ENCODE data around the gene PRR30. TPM values are rescaled to one million over a fixed set of nuclear protein-coding genes. Genes with fewer than 3 reads are reported as not detected.

The PRR30 gene
- total RNA-seq, 1 experiment from 2014 or later: not detected

- no peak for DNase-seq (ENCODE audit: low spot score)
These were observed 39.8 kb downstream of the PRR30 start for GRCh38 chr2:27099334-27099955.

GRCh38 chr2:27097341-27097740 lies 41.9 kb downstream of the PRR30 start:
- no peak for DNase-seq (ENCODE audit: low spot score)

GRCh38 chr2:27096748-27097297 lies 42.4 kb downstream of the PRR30 start:
- DNase-seq (ENCODE audit: low spot score): no peak

GRCh38 chr2:27095745-27096651 lies 43.2 kb downstream of the PRR30 start:
- DNase-seq (ENCODE audit: low spot score): peak; percentile 56

- no peak for DNase-seq (ENCODE audit: low spot score)
These were observed 43.8 kb downstream of the PRR30 start for GRCh38 chr2:27095427-27095744.

- no peak for DNase-seq (ENCODE audit: low spot score)
These were observed 44.7 kb downstream of the PRR30 start for GRCh38 chr2:27094353-27094984.

GRCh38 chr2:27093430-27094352 lies 45.5 kb downstream of the PRR30 start:
- no peak for DNase-seq (ENCODE audit: low spot score)

GRCh38 chr2:27092696-27093429 lies 46.3 kb downstream of the PRR30 start:
- DNase-seq (ENCODE audit: low spot score): no peak

GRCh38 chr2:27091746-27092695 lies 47.2 kb downstream of the PRR30 start:
- DNase-seq (ENCODE audit: low spot score): no peak

GRCh38 chr2:27089111-27089954 lies 49.9 kb downstream of the PRR30 start:
- DNase-seq (ENCODE audit: low spot score): no peak

GRCh38 chr2:27088634-27089033 lies 50.6 kb downstream of the PRR30 start:
- no peak for DNase-seq (ENCODE audit: low spot score)

GRCh38 chr2:27087823-27088410 lies 51.3 kb downstream of the PRR30 start:
- DNase-seq (ENCODE audit: low spot score): no peak

Other genes with a start within 250 kb of the PRR30 start
- gene MAPRE3, start 168.8 kb downstream of the PRR30 start, total RNA-seq (2014; rRNA removed; shearing (Covaris generic)): 6.9 and 7.4 TPM in 2 replicates
- 35.6 and 42.0 TPM in 2 replicates for gene TMEM214, start 106.4 kb downstream of the PRR30 start, total RNA-seq (2014; rRNA removed; shearing (Covaris generic))
- 28.1 and 34.5 TPM in 2 replicates for gene AGBL5, start 87.7 kb downstream of the PRR30 start, total RNA-seq (2014; rRNA removed; shearing (Covaris generic))
- gene OST4, start 67.8 kb downstream of the PRR30 start, total RNA-seq (2014; rRNA removed; shearing (Covaris generic)): 107 and 127 TPM in 2 replicates
- 0.65 and 1.1 TPM in 2 replicates for gene EMILIN1, start 60.8 kb downstream of the PRR30 start, total RNA-seq (2014; rRNA removed; shearing (Covaris generic))
- 4.1 and 4.2 TPM in 2 replicates for gene KHK, start 52.6 kb downstream of the PRR30 start, total RNA-seq (2014; rRNA removed; shearing (Covaris generic))
- 38.2 and 42.0 TPM in 2 replicates for gene CGREF1, start 20.3 kb downstream of the PRR30 start, total RNA-seq (2014; rRNA removed; shearing (Covaris generic))
- not detected in 2 replicates for gene ABHD1, start 15.6 kb downstream of the PRR30 start, total RNA-seq (2014; rRNA removed; shearing (Covaris generic))
- 84.6 and 96.2 TPM in 2 replicates for gene PREB, start 4.8 kb downstream of the PRR30 start, total RNA-seq (2014; rRNA removed; shearing (Covaris generic))
- gene TCF23, start 9.6 kb upstream of the PRR30 start, total RNA-seq (2014; rRNA removed; shearing (Covaris generic)): not detected in 2 replicates
- gene ATRAID, start 72.6 kb upstream of the PRR30 start, total RNA-seq (2014; rRNA removed; shearing (Covaris generic)): 75.0 and 86.6 TPM in 2 replicates
- 48.8 and 55.0 TPM in 2 replicates for gene SLC5A6, start 72.9 kb upstream of the PRR30 start, total RNA-seq (2014; rRNA removed; shearing (Covaris generic))
- 78.5 and 88.5 TPM in 2 replicates for gene CAD, start 78.0 kb upstream of the PRR30 start, total RNA-seq (2014; rRNA removed; shearing (Covaris generic))
- gene SLC30A3, start 123.6 kb upstream of the PRR30 start, total RNA-seq (2014; rRNA removed; shearing (Covaris generic)): not detected in 2 replicates
- gene DNAJC5G, start 136.0 kb upstream of the PRR30 start, total RNA-seq (2014; rRNA removed; shearing (Covaris generic)): not detected in 2 replicates
- gene TRIM54, start 143.0 kb upstream of the PRR30 start, total RNA-seq (2014; rRNA removed; shearing (Covaris generic)): 5.8 and 7.1 TPM in 2 replicates
- 4.9 and 5.6 TPM in 2 replicates for gene UCN, start 169.0 kb upstream of the PRR30 start, total RNA-seq (2014; rRNA removed; shearing (Covaris generic))
- 37.3 and 40.5 TPM in 2 replicates for gene MPV17, start 183.7 kb upstream of the PRR30 start, total RNA-seq (2014; rRNA removed; shearing (Covaris generic))
- gene GTF3C2, start 217.4 kb upstream of the PRR30 start, total RNA-seq (2014; rRNA removed; shearing (Covaris generic)): 62.4 and 65.1 TPM in 2 replicates
- gene EIF2B4, start 230.9 kb upstream of the PRR30 start, total RNA-seq (2014; rRNA removed; shearing (Covaris generic)): 26.6 and 31.9 TPM in 2 replicates
- gene SNX17, start 231.2 kb upstream of the PRR30 start, total RNA-seq (2014; rRNA removed; shearing (Covaris generic)): 72.8 and 79.9 TPM in 2 replicates
- gene ZNF513, start 241.3 kb upstream of the PRR30 start, total RNA-seq (2014; rRNA removed; shearing (Covaris generic)): 16.0 and 20.4 TPM in 2 replicates